VCaP (cell line): ENCODE measurements around the gene CYP46A1.
"Not testable (repeated sequence)": the region's sequence is repeated elsewhere in the genome, so short reads cannot be mapped to it uniquely, and the experiment has no call there.

Source experiments
- H3K27ac ChIP-seq: fragments of 450-650 bp; 2 replicates; pipeline ENCODE4 v1.5.1; 2017
- TF ChIP-seq, protein P1 (sequence below): fragments of 450-650 bp; conservative IDR thresholded peaks from 2 replicates; pipeline ENCODE4 v1.5.1; 2017; ENCODE audit warnings: mild to moderate bottlenecking, moderate library complexity

The CYP46A1 gene

DNA sequence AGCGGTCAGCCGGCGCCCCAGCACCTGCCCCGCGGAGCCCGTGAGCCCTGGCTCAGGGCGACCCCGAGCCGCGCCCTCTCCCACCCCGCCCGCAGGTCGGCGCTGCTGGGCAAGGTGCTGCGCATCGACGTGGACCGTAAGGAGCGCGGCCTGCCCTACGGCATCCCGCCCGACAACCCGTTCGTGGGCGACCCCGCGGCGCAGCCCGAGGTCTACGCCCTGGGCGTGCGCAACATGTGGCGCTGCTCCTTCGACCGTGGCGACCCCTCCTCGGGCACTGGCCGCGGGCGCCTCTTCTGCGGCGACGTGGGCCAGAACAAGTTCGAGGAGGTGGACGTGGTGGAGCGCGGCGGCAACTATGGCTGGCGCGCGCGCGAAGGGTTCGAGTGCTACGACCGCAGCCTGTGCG lies 24.8 kb upstream of the CYP46A1 start:
- H3K27ac ChIP-seq, result no peak overlapping the region
- TF ChIP-seq, protein P1, sequence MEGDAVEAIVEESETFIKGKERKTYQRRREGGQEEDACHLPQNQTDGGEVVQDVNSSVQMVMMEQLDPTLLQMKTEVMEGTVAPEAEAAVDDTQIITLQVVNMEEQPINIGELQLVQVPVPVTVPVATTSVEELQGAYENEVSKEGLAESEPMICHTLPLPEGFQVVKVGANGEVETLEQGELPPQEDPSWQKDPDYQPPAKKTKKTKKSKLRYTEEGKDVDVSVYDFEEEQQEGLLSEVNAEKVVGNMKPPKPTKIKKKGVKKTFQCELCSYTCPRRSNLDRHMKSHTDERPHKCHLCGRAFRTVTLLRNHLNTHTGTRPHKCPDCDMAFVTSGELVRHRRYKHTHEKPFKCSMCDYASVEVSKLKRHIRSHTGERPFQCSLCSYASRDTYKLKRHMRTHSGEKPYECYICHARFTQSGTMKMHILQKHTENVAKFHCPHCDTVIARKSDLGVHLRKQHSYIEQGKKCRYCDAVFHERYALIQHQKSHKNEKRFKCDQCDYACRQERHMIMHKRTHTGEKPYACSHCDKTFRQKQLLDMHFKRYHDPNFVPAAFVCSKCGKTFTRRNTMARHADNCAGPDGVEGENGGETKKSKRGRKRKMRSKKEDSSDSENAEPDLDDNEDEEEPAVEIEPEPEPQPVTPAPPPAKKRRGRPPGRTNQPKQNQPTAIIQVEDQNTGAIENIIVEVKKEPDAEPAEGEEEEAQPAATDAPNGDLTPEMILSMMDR, result no peak

DNA sequence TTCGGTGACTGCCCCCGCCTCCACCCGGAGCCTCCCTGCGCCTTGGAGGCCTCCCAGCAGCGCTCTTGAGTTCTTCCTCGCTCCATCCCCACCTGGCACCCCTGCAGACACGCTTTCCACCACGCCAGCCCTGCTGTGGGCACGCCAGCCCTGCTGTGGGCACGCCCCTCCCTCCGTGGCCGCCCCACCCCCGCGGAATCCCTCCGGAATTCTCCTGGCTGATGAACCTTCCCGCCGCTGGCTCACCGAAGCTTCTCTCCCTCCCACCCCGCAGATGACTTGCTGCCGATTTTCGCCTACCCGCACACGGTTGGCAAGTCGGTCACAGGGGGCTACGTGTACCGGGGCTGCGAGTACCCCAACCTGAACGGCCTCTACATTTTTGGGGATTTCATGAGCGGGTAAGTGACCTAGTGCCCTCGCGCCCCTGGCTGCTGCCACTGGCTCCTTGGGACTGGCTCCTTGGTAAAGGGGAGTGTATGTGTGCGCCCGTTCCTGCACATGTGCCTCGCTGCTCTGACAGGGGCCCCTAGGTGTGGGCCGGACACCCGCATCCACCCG lies 24.0 kb upstream of the CYP46A1 start:
- TF ChIP-seq, protein P1, result no peak
- H3K27ac ChIP-seq, result no peak overlapping the region

DNA sequence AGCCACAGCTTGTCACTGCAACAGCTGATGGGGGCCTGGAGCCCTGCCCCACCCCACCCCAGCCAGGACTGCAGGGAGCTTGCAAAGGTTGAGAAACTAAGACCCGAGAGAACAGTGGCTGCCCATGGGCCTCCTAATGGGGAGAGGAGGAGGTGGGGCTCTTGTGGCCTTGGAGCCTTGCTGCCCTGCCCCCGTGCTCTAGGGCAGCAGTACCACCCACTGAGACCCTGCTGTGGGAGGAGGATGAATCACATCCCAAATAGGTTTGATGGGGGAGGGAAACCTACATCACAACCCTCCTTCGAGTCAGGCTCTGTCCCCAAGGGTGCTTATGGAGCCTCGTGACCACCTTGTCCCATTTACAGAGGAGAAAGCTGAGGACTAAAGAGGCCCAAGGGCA lies 23.3 kb upstream of the CYP46A1 start:
- no peak overlapping the region for H3K27ac ChIP-seq

DNA sequence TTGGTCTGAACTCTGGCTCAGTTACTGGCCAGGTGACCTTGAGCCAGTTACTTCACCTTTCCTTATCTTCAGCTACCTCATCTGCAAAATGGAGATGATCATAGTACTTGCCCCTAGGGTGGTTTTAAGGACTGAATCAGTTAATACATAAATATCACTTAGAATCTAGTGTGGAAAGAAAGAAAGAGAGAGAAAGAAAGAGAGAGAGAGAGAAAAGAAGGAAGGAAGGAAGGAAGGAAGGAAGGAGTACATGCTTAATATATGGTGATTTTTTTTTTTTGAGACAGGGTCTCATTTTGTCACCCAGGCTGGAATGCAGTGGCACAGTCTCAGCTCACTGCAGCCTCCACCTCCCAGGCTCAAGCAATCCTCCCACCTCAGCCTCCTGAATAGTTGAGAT lies 22.9 kb upstream of the CYP46A1 start:
- H3K27ac ChIP-seq, result not testable (repeated sequence)

More for the DNA sequence above, 23.3 kb upstream of the CYP46A1 start:
- TF ChIP-seq, protein P1, result no peak

DNA sequence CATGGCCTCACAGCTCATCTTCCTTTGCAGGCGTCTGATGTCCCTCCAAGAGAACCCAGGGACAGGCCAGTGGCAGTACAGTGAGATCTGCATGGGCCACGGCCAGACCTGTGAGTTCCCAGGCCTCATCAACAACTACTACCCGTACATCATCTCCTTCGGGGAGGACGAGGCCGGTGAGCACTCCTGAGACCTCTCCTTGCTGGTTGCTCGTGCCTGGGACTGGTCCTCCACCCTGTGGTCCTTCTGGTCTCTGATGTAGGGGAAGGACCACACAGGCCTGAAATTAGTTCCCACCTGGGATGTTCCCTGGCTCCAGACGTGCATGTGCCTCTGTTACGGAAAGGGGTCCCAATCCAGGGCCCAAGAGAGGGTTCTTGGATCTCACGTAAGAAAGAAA lies 21.3 kb upstream of the CYP46A1 start:
- TF ChIP-seq, protein P1, result no peak

DNA sequence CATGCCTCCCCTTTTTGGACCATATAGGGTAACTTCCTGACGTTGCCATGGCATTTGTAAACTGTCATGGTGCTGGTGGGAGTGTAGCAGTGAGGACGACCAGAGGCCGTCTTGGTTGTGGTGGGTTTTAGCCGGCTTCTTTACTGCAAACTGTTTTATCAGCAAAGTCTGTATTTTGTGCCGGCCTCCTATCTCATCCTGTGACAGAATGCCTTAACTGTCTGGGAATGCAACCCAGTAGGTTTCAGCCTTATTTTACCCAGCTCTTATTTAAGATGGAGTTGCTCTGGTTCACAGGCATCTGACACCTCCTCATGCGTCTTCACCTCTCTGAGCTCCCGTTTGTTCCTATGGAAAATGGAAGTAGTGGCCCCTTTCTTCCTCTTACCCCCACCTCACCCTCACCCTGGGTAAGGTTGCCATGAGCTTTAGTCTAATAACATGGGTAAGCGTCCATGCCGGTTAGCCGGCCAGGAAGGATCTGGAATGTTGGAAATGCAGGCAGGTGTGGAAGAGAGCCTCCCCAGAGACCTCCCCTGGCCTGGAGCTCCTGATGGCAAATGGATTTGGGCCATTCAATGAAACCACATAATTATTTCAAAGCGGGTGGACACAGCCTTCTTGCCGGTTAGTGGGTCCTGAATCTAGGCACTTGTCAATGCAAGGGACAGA lies 20.6 kb upstream of the CYP46A1 start:
- TF ChIP-seq, protein P1, result no peak
- H3K27ac ChIP-seq, result no peak overlapping the region

More for the DNA sequence above, 21.3 kb upstream of the CYP46A1 start:
- H3K27ac ChIP-seq, result no peak overlapping the region

DNA sequence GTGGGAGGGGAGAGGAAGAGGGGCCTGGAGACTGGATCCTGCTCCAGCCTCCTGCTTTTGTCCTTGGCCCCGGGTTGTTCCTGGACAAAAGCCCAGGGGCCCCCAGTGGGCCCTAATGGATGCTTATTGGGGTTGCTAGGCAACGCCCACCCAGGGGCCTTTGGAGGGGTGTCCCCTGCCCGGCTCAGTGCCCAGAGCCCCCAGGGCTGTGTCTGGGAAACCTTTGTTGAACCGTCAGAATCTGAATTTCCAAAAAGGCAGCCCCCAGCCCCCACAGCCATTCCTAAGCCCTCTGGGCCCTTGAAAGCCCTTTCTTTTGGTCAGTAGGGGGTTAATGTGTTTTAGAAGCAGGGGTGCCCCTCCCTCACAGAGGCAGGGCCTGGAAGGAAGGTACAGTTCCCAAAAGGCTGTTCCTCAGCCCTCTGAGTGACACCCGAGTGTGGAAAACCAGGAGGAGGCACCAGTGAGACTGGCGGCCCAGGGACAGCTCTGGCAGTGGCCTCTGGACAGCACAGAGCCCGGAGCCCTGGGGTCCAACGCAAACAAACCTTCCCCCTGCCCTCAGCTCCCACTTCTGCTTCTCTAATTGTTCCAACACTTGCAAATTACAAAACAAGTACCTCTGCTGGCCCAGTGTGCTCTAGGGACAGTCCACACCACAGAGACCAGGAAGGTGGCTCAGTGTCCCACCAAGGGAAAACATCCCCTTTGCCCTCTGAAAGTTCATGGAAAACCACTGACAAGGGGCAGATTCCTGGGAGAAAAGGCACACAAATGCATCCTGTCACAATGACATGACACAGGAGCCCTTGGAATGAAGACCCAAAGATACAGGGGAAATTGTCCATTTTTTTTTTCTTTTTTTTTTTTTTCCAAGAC lies 19.8 kb upstream of the CYP46A1 start:
- no peak overlapping the region for H3K27ac ChIP-seq
- TF ChIP-seq, protein P1, result no peak
